ENCODE data around the gene LMF2. TPM values are rescaled to one million over a fixed set of nuclear protein-coding genes. Genes with fewer than 3 reads are reported as not detected.

Gene LMF2
- total RNA-seq, 1 experiment from 2014 or later: 37.3 TPM

GRCh38 chr22:50506611-50507420 is 686 bp downstream of the LMF2 start:
- H3K9me2 ChIP-seq (ENCODE audit: insufficient read depth): no peaks in the 10 kb centered on the region
- ChIA-PET POLR2A (ENCODE audit: unreplicated experiment) (no interaction called here), CTCF (no interaction called here)
- no TSS peak for BruUV-seq (replicated peaks)
- peaks cover 19% of the 10 kb centered on the region for H3K4me1 ChIP-seq (replicated peaks; ENCODE audit: insufficient read depth)
- H3K4me3 ChIP-seq: peak overlapping the region; percentile 97
- H3K36me3 ChIP-seq (ENCODE audit: low read depth): 0 out of 2 replicates have a peak, but pooled peaks cover 5% of the 10 kb centered on the region
- peaks cover 9% of the 10 kb centered on the region for H4K20me1 ChIP-seq (ENCODE audit: insufficient read depth)
- H3K9me3 ChIP-seq (ENCODE audit: insufficient read depth, low read depth): no peaks in the 10 kb centered on the region
- H3F3A ChIP-seq (ENCODE audit: insufficient read depth, low read depth): peaks cover 3% of the 10 kb centered on the region; the same call in 1 of the 2 replicates
- intact Hi-C loops (cut with micrococcal nuclease; ENCODE audit: unreplicated experiment): loop anchor here (5.0 kb wide), 2 partner anchors 75 to 165 kb away; partner anchors contain the start of genes CHKB and PPP6R2
- peaks cover 39% of the 10 kb centered on the region for H3K79me2 ChIP-seq (ENCODE audit: low read depth)
- H3K27me3 ChIP-seq (ENCODE audit: insufficient read depth, low read depth): no peaks in the 10 kb centered on the region
- TF ChIP-seq, protein P1, sequence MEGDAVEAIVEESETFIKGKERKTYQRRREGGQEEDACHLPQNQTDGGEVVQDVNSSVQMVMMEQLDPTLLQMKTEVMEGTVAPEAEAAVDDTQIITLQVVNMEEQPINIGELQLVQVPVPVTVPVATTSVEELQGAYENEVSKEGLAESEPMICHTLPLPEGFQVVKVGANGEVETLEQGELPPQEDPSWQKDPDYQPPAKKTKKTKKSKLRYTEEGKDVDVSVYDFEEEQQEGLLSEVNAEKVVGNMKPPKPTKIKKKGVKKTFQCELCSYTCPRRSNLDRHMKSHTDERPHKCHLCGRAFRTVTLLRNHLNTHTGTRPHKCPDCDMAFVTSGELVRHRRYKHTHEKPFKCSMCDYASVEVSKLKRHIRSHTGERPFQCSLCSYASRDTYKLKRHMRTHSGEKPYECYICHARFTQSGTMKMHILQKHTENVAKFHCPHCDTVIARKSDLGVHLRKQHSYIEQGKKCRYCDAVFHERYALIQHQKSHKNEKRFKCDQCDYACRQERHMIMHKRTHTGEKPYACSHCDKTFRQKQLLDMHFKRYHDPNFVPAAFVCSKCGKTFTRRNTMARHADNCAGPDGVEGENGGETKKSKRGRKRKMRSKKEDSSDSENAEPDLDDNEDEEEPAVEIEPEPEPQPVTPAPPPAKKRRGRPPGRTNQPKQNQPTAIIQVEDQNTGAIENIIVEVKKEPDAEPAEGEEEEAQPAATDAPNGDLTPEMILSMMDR (conservative IDR thresholded peaks at IDR 0.05): no peak
- no peak for TF ChIP-seq EZH2 (IDR thresholded peaks at IDR 0.05; ENCODE audit: low read depth)
- H3K27ac ChIP-seq: no peak overlapping the region
- no peak for DNase-seq
- peak overlapping the region; percentile 94 for H3K4me2 ChIP-seq
- peak overlapping the region; percentile 94 for H2AFZ ChIP-seq

DNA sequence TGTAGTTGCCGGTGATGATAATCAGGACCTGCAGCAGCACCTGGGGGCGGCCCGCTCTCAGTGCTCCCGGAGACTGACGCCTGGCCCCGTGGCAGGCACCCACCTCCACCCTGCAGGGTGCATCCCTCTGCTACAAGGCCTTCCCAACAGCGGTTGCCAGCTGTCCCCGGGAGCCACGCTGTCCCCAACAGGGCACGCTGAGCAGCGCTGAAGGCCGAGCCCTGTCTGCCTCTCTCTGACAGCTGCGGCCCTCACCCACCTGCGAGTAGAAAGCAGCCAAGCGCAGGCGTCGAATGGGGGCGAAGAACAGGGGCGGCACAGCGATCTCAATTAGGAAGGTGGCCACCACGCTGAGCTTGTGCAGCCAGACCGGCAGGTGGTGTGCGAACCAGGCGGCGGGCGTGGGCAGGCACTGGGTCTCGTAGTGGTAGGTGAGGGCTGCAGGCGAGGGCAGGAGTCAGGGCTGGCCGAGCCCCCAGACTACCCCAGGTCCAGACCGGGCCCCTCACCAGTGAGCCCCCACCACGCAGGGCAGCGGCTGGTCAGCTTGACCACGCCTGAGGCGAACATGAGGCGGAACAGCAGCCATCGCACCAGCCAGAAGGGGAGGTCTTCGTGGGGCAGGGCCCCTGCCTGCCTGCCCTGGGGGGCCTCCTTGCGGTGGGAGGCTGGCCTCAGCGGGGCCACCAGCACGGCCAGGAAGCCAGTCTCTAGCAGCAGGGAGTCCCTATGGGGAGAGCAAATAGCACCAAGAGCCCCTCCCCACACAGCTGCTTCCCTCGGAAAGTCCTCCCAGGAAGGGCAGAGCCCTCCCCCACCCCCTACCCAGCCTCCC is 1.5 kb downstream of the LMF2 start:
- no peaks in the 10 kb centered on the region for H3K9me3 ChIP-seq (ENCODE audit: insufficient read depth, low read depth)
- peak overlapping the region; percentile 94 for H3K4me2 ChIP-seq
- peaks cover 19% of the 10 kb centered on the region for H3K4me1 ChIP-seq (replicated peaks; ENCODE audit: insufficient read depth)
- no peak overlapping the region for H3K27ac ChIP-seq
- 0 out of 2 replicates have a peak, but pooled peaks cover 5% of the 10 kb centered on the region for H3K36me3 ChIP-seq (ENCODE audit: low read depth)
- no peak overlapping the region; the same call in 1 of the 2 replicates for H3K4me3 ChIP-seq
- DNase-seq: no peak
- no peak overlapping the region for H2AFZ ChIP-seq
- no peaks in the 10 kb centered on the region for H3K9me2 ChIP-seq (ENCODE audit: insufficient read depth)
- intact Hi-C loops (cut with micrococcal nuclease; ENCODE audit: unreplicated experiment): loop anchor here (5.0 kb wide), 2 partner anchors 76 to 164 kb away; partner anchors contain the start of genes CHKB and PPP6R2
- CTCF ChIA-PET: no interaction called here
- no peaks in the 10 kb centered on the region for H3K27me3 ChIP-seq (ENCODE audit: insufficient read depth, low read depth)
- POLR2A ChIA-PET (ENCODE audit: unreplicated experiment): no interaction called here
- peaks cover 33% of the 10 kb centered on the region for H3K79me2 ChIP-seq (ENCODE audit: low read depth)
- TF ChIP-seq EZH2 (IDR thresholded peaks at IDR 0.05; ENCODE audit: low read depth): no peak
- TF ChIP-seq, protein P1 (conservative IDR thresholded peaks at IDR 0.05): no peak
- H4K20me1 ChIP-seq (ENCODE audit: insufficient read depth): peaks cover 9% of the 10 kb centered on the region; the same call in 1 of the 2 replicates
- peaks cover 11% of the 10 kb centered on the region; the same call in 1 of the 2 replicates for H3F3A ChIP-seq (ENCODE audit: insufficient read depth, low read depth)
- no TSS peak for BruUV-seq (replicated peaks)

DNA sequence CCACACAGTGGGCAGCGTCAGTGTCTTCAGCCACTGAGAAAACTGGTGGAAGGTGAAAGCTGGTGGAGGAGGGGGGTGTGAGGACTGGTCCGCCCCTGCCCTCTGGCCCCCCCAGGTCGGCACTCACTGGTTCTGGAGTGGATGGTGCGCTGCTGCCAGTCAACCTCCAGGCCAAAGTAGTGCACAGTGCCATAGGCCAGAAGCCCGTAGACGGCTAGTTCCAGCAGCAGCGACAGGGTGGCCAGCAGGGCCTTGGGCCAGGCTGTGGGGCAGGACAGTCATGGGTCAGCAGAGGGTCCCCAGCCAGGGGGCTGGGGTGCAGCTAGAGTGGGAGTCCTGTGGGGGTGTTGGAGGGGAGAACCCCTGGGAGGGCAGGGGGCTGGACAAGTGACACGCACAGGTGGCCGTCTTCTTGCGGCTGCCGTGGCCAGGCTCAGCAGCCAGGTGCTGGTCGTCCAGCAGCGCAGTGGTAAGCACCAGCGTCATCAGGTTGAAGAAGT is 2.2 kb downstream of the LMF2 start:
- Histone ChIP-seq H3F3A (ENCODE audit: insufficient read depth, low read depth) (peaks cover 16% of the 10 kb centered on the region; the same call in 1 of the 2 replicates), H4K20me1 (ENCODE audit: insufficient read depth) (peaks cover 5% of the 10 kb centered on the region; the same call in 1 of the 2 replicates), H3K79me2 (ENCODE audit: low read depth) (peaks cover 27% of the 10 kb centered on the region), H3K4me1 (replicated peaks; ENCODE audit: insufficient read depth) (peaks cover 19% of the 10 kb centered on the region), H3K27ac (no peak overlapping the region), H3K36me3 (ENCODE audit: low read depth) (0 out of 2 replicates have a peak, but pooled peaks cover 5% of the 10 kb centered on the region), H3K27me3 (ENCODE audit: insufficient read depth, low read depth) (no peaks in the 10 kb centered on the region), H3K4me2 (no peak overlapping the region), H2AFZ (no peak overlapping the region), H3K9me2 (ENCODE audit: insufficient read depth) (no peaks in the 10 kb centered on the region), H3K9me3 (ENCODE audit: insufficient read depth, low read depth) (no peaks in the 10 kb centered on the region), H3K4me3 (no peak overlapping the region)
- intact Hi-C loops (cut with micrococcal nuclease; ENCODE audit: unreplicated experiment): loop anchor here (5.0 kb wide), 2 partner anchors 77 to 163 kb away; partner anchors contain the start of genes CHKB and PPP6R2
- DNase-seq: no peak
- POLR2A ChIA-PET (ENCODE audit: unreplicated experiment): no interaction called here
- CTCF ChIA-PET: no interaction called here
- no peak for TF ChIP-seq EZH2 (IDR thresholded peaks at IDR 0.05; ENCODE audit: low read depth)
- TF ChIP-seq, protein P1 (conservative IDR thresholded peaks at IDR 0.05): no peak
- BruUV-seq (replicated peaks): TSS peak; percentile 19
